Right ventricle myocardium inferior (tissue), 1 donor: ENCODE data around the gene NQO1. TPM values are rescaled to one million over a fixed set of nuclear protein-coding genes. Genes with fewer than 3 reads are reported as not detected.
A peak's percentile ranks its signal among the peaks of the same experiment; 100 is the strongest.

Experiments
- ATAC-seq: fragments of 200-7000 bp; cut with Tn5 transposase; one replicate; pipeline ENCODE4 v1.9.1; 2020; ENCODE audit warnings: mild to moderate bottlenecking, moderate library complexity
- DNase-seq: peaks from one replicate; pipeline ENCODE4 v3.0.0; 2021; ENCODE audit errors: missing footprints
- intact Hi-C: fragments of 100-400 bp; cut with DNase I; formaldehyde crosslinking; loops from one replicate; pipeline ENCODE4 v1.11.0; 2022
- total RNA-seq: library from RNA; stranded (reverse); fragmentation: NEBNext Ultra II Directional; extraction: Animal tissue kit (Norgen Biotek cat#: 25700); gene quantifications from one replicate; pipeline ENCODE4 v1.2.1, GENCODE V29; 2021
- donor health status: DM: no; HTN: yes; CAD: no; lungs with severe emphysema.

The NQO1 gene
- total RNA-seq, 1 donor from 2014 or later: 48.0 TPM

GRCh38 chr16:69712277-69712676 lies 14.1 kb downstream of the NQO1 start:
- DNase-seq (no peak), ATAC-seq (no peak)
- intact Hi-C loops: no loop called here

- DNase-seq (no peak), ATAC-seq (no peak)
- intact Hi-C loops: no loop called here
Observed at GRCh38 chr16:69711115-69711740, 15.1 kb downstream of the NQO1 start.

GRCh38 chr16:69709456-69710084 lies 16.8 kb downstream of the NQO1 start:
- peak; percentile 36 for ATAC-seq
- intact Hi-C loops: loop anchor here (1.0 kb wide), 1 partner anchor 46 kb away; no protein-coding TSS in a partner anchor
- DNase-seq: no peak

- no peak for ATAC-seq
- intact Hi-C loops: no loop called here
- DNase-seq: no peak
Observed at GRCh38 chr16:69707920-69708683, 18.3 kb downstream of the NQO1 start.

- no peak for ATAC-seq
- intact Hi-C loops: no loop called here
- DNase-seq: no peak
Observed at GRCh38 chr16:69706975-69707340, 19.4 kb downstream of the NQO1 start.

- intact Hi-C loops: no loop called here
- peak; percentile 72 for ATAC-seq
- no peak for DNase-seq
Observed at GRCh38 chr16:69706256-69706974, 19.9 kb downstream of the NQO1 start.

GRCh38 chr16:69703638-69704037 lies 22.7 kb downstream of the NQO1 start:
- no peak for ATAC-seq
- no peak for DNase-seq
- intact Hi-C loops: no loop called here

- DNase-seq: no peak
- no peak for ATAC-seq
- intact Hi-C loops: no loop called here
Observed at GRCh38 chr16:69701866-69702265, 24.5 kb downstream of the NQO1 start.

- intact Hi-C loops: no loop called here
- ATAC-seq (no peak), DNase-seq (no peak)
Observed at GRCh38 chr16:69701452-69701851, 24.9 kb downstream of the NQO1 start.

- intact Hi-C loops: no loop called here
- ATAC-seq: no peak
- no peak for DNase-seq
Observed at GRCh38 chr16:69699915-69700314, 26.4 kb downstream of the NQO1 start.

- no peak for ATAC-seq
- intact Hi-C loops: no loop called here
- DNase-seq: no peak
Observed at GRCh38 chr16:69698404-69698803, 28.0 kb downstream of the NQO1 start.

GRCh38 chr16:69693916-69694315 lies 32.4 kb downstream of the NQO1 start:
- intact Hi-C loops: no loop called here

GRCh38 chr16:69691980-69692911 lies 34.1 kb downstream of the NQO1 start:
- intact Hi-C loops: no loop called here
- no peak for DNase-seq
- ATAC-seq: no peak

More at GRCh38 chr16:69693916-69694315, 32.4 kb downstream of the NQO1 start:
- no peak for DNase-seq
- ATAC-seq: no peak

- ATAC-seq (no peak), DNase-seq (no peak)
- intact Hi-C loops: no loop called here
Observed at GRCh38 chr16:69688589-69688988, 37.8 kb downstream of the NQO1 start.

GRCh38 chr16:69680358-69680757 lies 46.0 kb downstream of the NQO1 start:
- no peak for DNase-seq

GRCh38 chr16:69672998-69673713 lies 53.2 kb downstream of the NQO1 start:
- DNase-seq (no peak), ATAC-seq (no peak)
- intact Hi-C loops: no loop called here

More at GRCh38 chr16:69680358-69680757, 46.0 kb downstream of the NQO1 start:
- no peak for ATAC-seq
- intact Hi-C loops: no loop called here

GRCh38 chr16:69672315-69672997 lies 53.9 kb downstream of the NQO1 start:
- DNase-seq (no peak), ATAC-seq (no peak)
- intact Hi-C loops: no loop called here
